DOHH2 (cell line): ENCODE data around the gene DZIP1L.

ENCODE experiments used
- H3F3A ChIP-seq: fragments of 200-600 bp; sonication (generic), shearing (Covaris generic); 2 replicates; pipeline ENCODE4 v1.6.0; 2016; ENCODE audit warnings: antibody characterized with exemption, mild to moderate bottlenecking; ENCODE audit not compliant: control insufficient read depth, insufficient read depth
- H3K27ac ChIP-seq: fragments of 200-600 bp; sonication (generic); 2 replicates; pipeline ENCODE4 v1.5.1; 2014; ENCODE audit warnings: low read depth, mild to moderate bottlenecking, low read length, moderate library complexity
- H3K27me3 ChIP-seq: fragments of 200-600 bp; sonication (generic); 2 replicates; pipeline ENCODE4 v1.6.1; 2014; ENCODE audit warnings: mild to moderate bottlenecking, low read length, mixed read lengths; ENCODE audit not compliant: control insufficient read depth
- H3K36me3 ChIP-seq: fragments of 200-600 bp; sonication (generic); 2 replicates; pipeline ENCODE4 v1.6.1; 2014; ENCODE audit warnings: mild to moderate bottlenecking, low read length, moderate library complexity, mixed read lengths; ENCODE audit not compliant: control insufficient read depth
- H3K4me1 ChIP-seq: fragments of 200-600 bp; sonication (generic); 2 replicates; pipeline ENCODE4 v1.6.1; 2014; ENCODE audit warnings: mild to moderate bottlenecking, low read length, mixed read lengths; ENCODE audit not compliant: control insufficient read depth
- H3K4me2 ChIP-seq: fragments of 200-600 bp; sonication (generic); 2 replicates; pipeline ENCODE4 v1.6.0; 2014; ENCODE audit warnings: mild to moderate bottlenecking, low read length, moderate library complexity
- H3K4me3 ChIP-seq: fragments of 200-600 bp; sonication (generic); 2 replicates; pipeline ENCODE4 v1.5.1; 2014; ENCODE audit warnings: mild to moderate bottlenecking, low read length, mixed read lengths
- H3K79me2 ChIP-seq: fragments of 200-600 bp; sonication (generic); 2 replicates; pipeline ENCODE4 v1.6.1; 2014; ENCODE audit warnings: mild to moderate bottlenecking, low read length, mixed read lengths; ENCODE audit not compliant: control insufficient read depth
- H3K9me2 ChIP-seq: fragments of 200-600 bp; sonication (generic); replicated peaks from 2 replicates; pipeline ENCODE4 v1.6.1; 2014; ENCODE audit warnings: mild to moderate bottlenecking, low read length, mixed read lengths; ENCODE audit not compliant: control insufficient read depth
- H3K9me3 ChIP-seq: fragments of 200-600 bp; sonication (generic); 2 replicates; pipeline ENCODE4 v1.6.1; 2014; ENCODE audit warnings: antibody characterized with exemption, low read length, mixed read lengths; ENCODE audit not compliant: control insufficient read depth, insufficient read depth
- H4K20me1 ChIP-seq: fragments of 200-600 bp; sonication (generic); 2 replicates; pipeline ENCODE4 v1.6.0; 2014; ENCODE audit warnings: low read depth, mild to moderate bottlenecking, antibody characterized with exemption, low read length, moderate library complexity; ENCODE audit not compliant: control insufficient read depth, insufficient read depth
- EZH2phosphoT487 ChIP-seq: fragments of 200-600 bp; sonication (generic); IDR thresholded peaks from 2 replicates; pipeline ENCODE4 v1.6.1; 2017; ENCODE audit warnings: borderline replicate concordance, mild to moderate bottlenecking, antibody characterized with exemption, low read length, moderate library complexity, mixed read lengths
- TF ChIP-seq, protein P1 (sequence below): fragments of 200-600 bp; sonication (generic); IDR thresholded peaks from one replicate; pipeline ENCODE4 v1.5.1; 2014; ENCODE audit warnings: antibody characterized with exemption, mild to moderate bottlenecking, low read depth, low read length; ENCODE audit not compliant: poor library complexity, severe bottlenecking

DZIP1L gene

DNA sequence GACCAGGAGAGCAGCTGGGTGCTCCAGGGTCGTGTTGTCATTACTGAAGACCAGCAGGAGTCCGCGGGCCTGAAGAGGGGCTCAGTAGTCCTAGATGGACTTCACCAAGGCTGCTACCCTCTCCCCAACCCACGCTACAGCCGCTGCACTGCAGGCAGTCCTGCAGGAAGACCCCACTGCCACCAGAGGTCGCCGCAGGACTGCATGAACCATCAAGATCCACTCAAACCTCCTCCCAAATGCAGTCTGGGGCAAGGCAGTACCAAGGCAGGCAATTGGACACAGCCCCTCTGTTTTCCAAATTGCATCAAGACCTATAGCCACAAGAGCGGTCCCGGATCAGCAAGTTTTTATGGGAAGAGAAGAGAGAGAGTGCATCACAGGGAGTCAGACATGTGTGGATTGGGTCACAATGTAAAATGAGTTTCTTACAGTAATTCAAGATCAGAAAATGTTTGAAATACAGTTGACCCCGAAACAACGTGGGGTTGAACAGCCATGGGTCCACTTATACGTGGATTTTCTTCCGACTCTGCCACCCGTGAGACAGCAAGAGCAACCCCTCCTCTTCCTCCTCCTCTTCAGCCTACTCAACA, 46.7 kb downstream of the DZIP1L start:
- H3K27ac ChIP-seq, result no peak overlapping the region
- H3F3A ChIP-seq, result no peaks in the 10 kb centered on the region
- H3K4me2 ChIP-seq, result no peak overlapping the region
- no peaks in the 10 kb centered on the region for H3K79me2 ChIP-seq
- TF ChIP-seq, protein P1, sequence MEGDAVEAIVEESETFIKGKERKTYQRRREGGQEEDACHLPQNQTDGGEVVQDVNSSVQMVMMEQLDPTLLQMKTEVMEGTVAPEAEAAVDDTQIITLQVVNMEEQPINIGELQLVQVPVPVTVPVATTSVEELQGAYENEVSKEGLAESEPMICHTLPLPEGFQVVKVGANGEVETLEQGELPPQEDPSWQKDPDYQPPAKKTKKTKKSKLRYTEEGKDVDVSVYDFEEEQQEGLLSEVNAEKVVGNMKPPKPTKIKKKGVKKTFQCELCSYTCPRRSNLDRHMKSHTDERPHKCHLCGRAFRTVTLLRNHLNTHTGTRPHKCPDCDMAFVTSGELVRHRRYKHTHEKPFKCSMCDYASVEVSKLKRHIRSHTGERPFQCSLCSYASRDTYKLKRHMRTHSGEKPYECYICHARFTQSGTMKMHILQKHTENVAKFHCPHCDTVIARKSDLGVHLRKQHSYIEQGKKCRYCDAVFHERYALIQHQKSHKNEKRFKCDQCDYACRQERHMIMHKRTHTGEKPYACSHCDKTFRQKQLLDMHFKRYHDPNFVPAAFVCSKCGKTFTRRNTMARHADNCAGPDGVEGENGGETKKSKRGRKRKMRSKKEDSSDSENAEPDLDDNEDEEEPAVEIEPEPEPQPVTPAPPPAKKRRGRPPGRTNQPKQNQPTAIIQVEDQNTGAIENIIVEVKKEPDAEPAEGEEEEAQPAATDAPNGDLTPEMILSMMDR, result peak; percentile 96
- no peak for TF ChIP-seq EZH2phosphoT487
- no peaks in the 10 kb centered on the region for H4K20me1 ChIP-seq
- H3K4me1 ChIP-seq, result no peaks in the 10 kb centered on the region
- no peaks in the 10 kb centered on the region for H3K36me3 ChIP-seq
- H3K4me3 ChIP-seq, result no peak overlapping the region
- no peaks in the 10 kb centered on the region for H3K9me3 ChIP-seq
- H3K27me3 ChIP-seq, result peaks cover 4% of the 10 kb centered on the region; the same call in 1 of the 2 replicates
- H3K9me2 ChIP-seq, result no peaks in the 10 kb centered on the region

DNA sequence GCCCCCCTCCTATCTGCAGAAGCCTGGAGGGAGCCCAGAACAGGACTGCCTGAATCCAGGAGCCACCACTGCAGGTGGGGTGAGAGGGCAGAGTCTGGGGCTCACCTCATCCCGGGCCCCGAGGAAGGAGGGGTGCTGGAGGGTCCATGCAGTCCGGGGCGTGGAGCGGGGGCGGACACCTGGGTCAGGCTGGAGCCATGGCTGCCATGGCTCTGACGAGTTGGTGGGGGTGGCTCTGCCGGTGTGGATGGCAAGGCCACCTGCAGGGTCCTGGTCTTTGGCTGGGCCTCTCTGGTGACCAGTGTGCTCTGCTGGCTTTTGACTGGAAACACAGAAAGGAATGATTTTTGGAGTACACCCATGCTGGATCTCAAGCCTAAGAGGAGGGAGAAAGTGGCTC, 47.4 kb downstream of the DZIP1L start:
- H3K4me1 ChIP-seq, result no peaks in the 10 kb centered on the region
- peaks cover 4% of the 10 kb centered on the region; the same call in 1 of the 2 replicates for H3K27me3 ChIP-seq
- no peaks in the 10 kb centered on the region for H3K36me3 ChIP-seq
- TF ChIP-seq EZH2phosphoT487, result no peak
- TF ChIP-seq, protein P1, result no peak
- H3K9me3 ChIP-seq, result no peaks in the 10 kb centered on the region
- no peaks in the 10 kb centered on the region for H3K9me2 ChIP-seq
- no peak overlapping the region for H3K4me2 ChIP-seq
- no peaks in the 10 kb centered on the region for H3K79me2 ChIP-seq
- H4K20me1 ChIP-seq, result no peaks in the 10 kb centered on the region
- H3K27ac ChIP-seq, result no peak overlapping the region
- no peak overlapping the region for H3K4me3 ChIP-seq
- H3F3A ChIP-seq, result no peaks in the 10 kb centered on the region

DNA sequence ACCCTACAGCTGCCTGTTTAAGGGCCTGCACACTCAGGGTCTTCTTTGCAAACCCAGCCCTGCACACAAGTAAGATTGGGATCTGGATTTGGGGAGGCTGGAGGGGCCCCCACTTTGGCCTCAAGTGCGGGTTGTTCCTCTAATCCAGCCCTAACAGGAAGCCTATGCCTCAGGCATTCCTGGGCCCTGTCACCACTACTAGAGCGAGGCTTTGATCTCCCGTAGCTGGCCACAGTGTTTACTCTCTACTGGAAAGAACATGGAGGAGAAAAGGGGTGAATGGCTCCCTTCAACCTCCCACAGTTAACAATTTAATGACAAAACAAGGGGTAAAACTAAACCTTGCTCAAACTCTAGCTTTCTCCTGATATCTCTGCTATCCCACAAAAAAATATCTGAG, 48.4 kb downstream of the DZIP1L start:
- Histone ChIP-seq H3F3A (no peaks in the 10 kb centered on the region), H3K4me2 (no peak overlapping the region), H3K27me3 (peaks cover 4% of the 10 kb centered on the region; the same call in 1 of the 2 replicates), H3K9me2 (no peaks in the 10 kb centered on the region), H3K36me3 (no peaks in the 10 kb centered on the region), H3K27ac (no peak overlapping the region), H3K9me3 (no peaks in the 10 kb centered on the region), H3K4me3 (no peak overlapping the region), H3K79me2 (no peaks in the 10 kb centered on the region), H4K20me1 (no peaks in the 10 kb centered on the region), H3K4me1 (no peaks in the 10 kb centered on the region)
- TF ChIP-seq, protein P1, result no peak
- no peak for TF ChIP-seq EZH2phosphoT487
